CD14-positive monocyte (primary cell): ENCODE results near the gene BASP1. TPM values are rescaled to one million over a fixed set of nuclear protein-coding genes. Genes with fewer than 3 reads are reported as not detected.

Source experiments
- DNase-seq, 3 donors: peaks; one replicate each; pipeline ENCODE4 v3.0.0-alpha.2; 2011 to 2022
- H2AFZ ChIP-seq: 2 replicates; pipeline ENCODE4 v1.6.0; 2012; ENCODE audit warnings: mild to moderate bottlenecking, low read depth, low read length, inconsistent platforms; ENCODE audit not compliant: insufficient read depth, poor library complexity, severe bottlenecking
- H3K27ac ChIP-seq, 2 donors: 1 replicate in 1 of 2; 2 replicates in 1 of 2; pipeline ENCODE4 v1.5.1; 2012 to 2013; ENCODE audit warnings: low read length in 2 of 2, control low read depth in 1 of 2, inconsistent platforms in 1 of 2, low read depth in 1 of 2, mild to moderate bottlenecking in 1 of 2
- H3K27me3 ChIP-seq, 2 donors: one replicate each; pipeline versions ENCODE4 v1.6.0 to v1.6.1; 2011 to 2013; ENCODE audit warnings: low read length in 2 of 2; ENCODE audit not compliant: control insufficient read depth in 2 of 2, insufficient read depth in 2 of 2
- H3K36me3 ChIP-seq, 2 donors: replicated peaks in 1 of 2; 1 replicate in 1 of 2; 2 replicates in 1 of 2; pipeline versions ENCODE4 v1.5.1 to v1.6.1; 2012 to 2013; ENCODE audit warnings: low read length in 2 of 2, control low read depth in 1 of 2, inconsistent platforms in 1 of 2, mild to moderate bottlenecking in 1 of 2; ENCODE audit not compliant: insufficient read depth in 2 of 2, control insufficient read depth in 1 of 2
- H3K4me1 ChIP-seq, 2 donors: 1 replicate in 1 of 2; 2 replicates in 1 of 2; pipeline versions ENCODE4 v1.5.1 to v1.6.1; 2012 to 2013; ENCODE audit warnings: low read length in 2 of 2, control low read depth in 1 of 2, inconsistent platforms in 1 of 2, mild to moderate bottlenecking in 1 of 2, moderate library complexity in 1 of 2; ENCODE audit not compliant: insufficient read depth in 2 of 2, control insufficient read depth in 1 of 2
- H3K4me2 ChIP-seq: replicated peaks from 2 replicates; pipeline ENCODE3; 2012; ENCODE audit warnings: low read length, moderate library complexity, mild to moderate bottlenecking; ENCODE audit not compliant: poor library complexity, severe bottlenecking; ENCODE audit errors: extremely low read depth
- H3K4me3 ChIP-seq, 3 experiments: fragments of 200-600 bp in 1 of 3; sonication (generic) in 1 of 3; replicated peaks in 1 of 3; 1 replicate in 2 of 3; 2 replicates in 1 of 3; pipeline ENCODE4 v1.5.1; 2011 to 2013; ENCODE audit warnings: low read length in 3 of 3, mild to moderate bottlenecking in 3 of 3, control low read depth in 2 of 3, low read depth in 2 of 3, inconsistent platforms in 1 of 3, moderate library complexity in 1 of 3
- H3K79me2 ChIP-seq: 2 replicates; pipeline ENCODE4 v1.6.0; 2012; ENCODE audit warnings: mild to moderate bottlenecking, control low read depth, inconsistent platforms, low read length, moderate library complexity; ENCODE audit not compliant: insufficient read depth
- H3K9ac ChIP-seq: 2 replicates; pipeline ENCODE4 v1.6.0; 2017; ENCODE audit warnings: low read length, mild to moderate bottlenecking; ENCODE audit not compliant: insufficient read depth, poor library complexity, severe bottlenecking
- H3K9me3 ChIP-seq, 2 donors: replicated peaks in 1 of 2; 1 replicate in 1 of 2; 2 replicates in 1 of 2; pipeline versions ENCODE4 v1.5.1 to v1.6.1; 2012 to 2013; ENCODE audit warnings: low read length in 2 of 2, control low read depth in 1 of 2; ENCODE audit not compliant: control insufficient read depth in 1 of 2, insufficient read depth in 1 of 2
- H4K20me1 ChIP-seq: 2 replicates; pipeline ENCODE4 v1.6.0; 2012; ENCODE audit warnings: mild to moderate bottlenecking, low read length, control low read depth, moderate library complexity; ENCODE audit not compliant: insufficient read depth
- H3K27ac Mint-ChIP-seq, 7 donors: one replicate each; pipeline ENCODE4 v1.8.0; 2020; ENCODE audit warnings: mild to moderate bottlenecking in 7 of 7, mixed read lengths in 7 of 7, moderate library complexity in 6 of 7, inconsistent platforms in 2 of 7
- H3K27me3 Mint-ChIP-seq, 3 donors: one replicate each; pipeline ENCODE4 v1.8.0; 2021 to 2022; ENCODE audit warnings: low read depth in 3 of 3, mild to moderate bottlenecking in 3 of 3, mixed read lengths in 3 of 3, moderate library complexity in 3 of 3, inconsistent platforms in 1 of 3
- H3K36me3 Mint-ChIP-seq, 2 donors: one replicate each; pipeline ENCODE4 v1.8.0; 2020; ENCODE audit warnings: mixed read lengths in 2 of 2, inconsistent platforms in 1 of 2, mild to moderate bottlenecking in 1 of 2
- H3K4me1 Mint-ChIP-seq: one replicate; pipeline ENCODE4 v1.8.0; 2020; ENCODE audit warnings: mild to moderate bottlenecking, mixed read lengths
- H3K4me3 Mint-ChIP-seq, 2 donors: one replicate each; pipeline ENCODE4 v1.8.0; 2020; ENCODE audit warnings: mild to moderate bottlenecking in 2 of 2, mixed read lengths in 2 of 2, moderate library complexity in 1 of 2
- H3K9me3 Mint-ChIP-seq, 7 donors: one replicate each; pipeline ENCODE4 v1.8.0; 2020 to 2022; ENCODE audit warnings: mixed read lengths in 7 of 7, mild to moderate bottlenecking in 6 of 7, moderate library complexity in 6 of 7, inconsistent platforms in 2 of 7
- WGBS: methylation state at CpG from one replicate; pipeline ENCODE4 v1.1.5; 2013; ENCODE audit warnings: missing lambda C conversion rate; ENCODE audit not compliant: insufficient coverage; 5-methylcytosine and 5-hydroxymethylcytosine counted together
- intact Hi-C, 2 donors: fragments of 100-400 bp; cut with micrococcal nuclease; formaldehyde crosslinking; loops; one replicate each; pipeline versions ENCODE4 v1.15.0 to v1.15.1; 2023
- polyA plus RNA-seq, 3 donors: library from polyadenylated mRNA; depleted of rRNA in 1 of 3; unstranded in 2 of 3; stranded (reverse) in 1 of 3; fragments of 300-500 nt in 2 of 3; fragments of >200 nt in 1 of 3; fragmentation: Illumina TruSeq in 2 of 3; gene quantifications; 1 replicate in 2 of 3; 2 replicates in 1 of 3; pipeline ENCODE4 v1.2.3, GENCODE V29; 2012 to 2021
- small RNA-seq: library from RNA; depleted of rRNA; stranded (forward); fragments of <200 nt; gene quantifications from one replicate; pipeline ENCODE3, GENCODE V24; 2012; ENCODE audit warnings: low read depth; ENCODE audit not compliant: insufficient read length
- TF ChIP-seq, protein P1 (sequence below): fragments of 200-600 bp; IDR thresholded peaks from one replicate; pipeline ENCODE4 v1.8.0; 2022; ENCODE audit warnings: antibody characterized with exemption, mild to moderate bottlenecking

The BASP1 gene
- polyA plus RNA-seq, 3 donors = 23.7 to 61.6 (median 36.6) TPM

DNA sequence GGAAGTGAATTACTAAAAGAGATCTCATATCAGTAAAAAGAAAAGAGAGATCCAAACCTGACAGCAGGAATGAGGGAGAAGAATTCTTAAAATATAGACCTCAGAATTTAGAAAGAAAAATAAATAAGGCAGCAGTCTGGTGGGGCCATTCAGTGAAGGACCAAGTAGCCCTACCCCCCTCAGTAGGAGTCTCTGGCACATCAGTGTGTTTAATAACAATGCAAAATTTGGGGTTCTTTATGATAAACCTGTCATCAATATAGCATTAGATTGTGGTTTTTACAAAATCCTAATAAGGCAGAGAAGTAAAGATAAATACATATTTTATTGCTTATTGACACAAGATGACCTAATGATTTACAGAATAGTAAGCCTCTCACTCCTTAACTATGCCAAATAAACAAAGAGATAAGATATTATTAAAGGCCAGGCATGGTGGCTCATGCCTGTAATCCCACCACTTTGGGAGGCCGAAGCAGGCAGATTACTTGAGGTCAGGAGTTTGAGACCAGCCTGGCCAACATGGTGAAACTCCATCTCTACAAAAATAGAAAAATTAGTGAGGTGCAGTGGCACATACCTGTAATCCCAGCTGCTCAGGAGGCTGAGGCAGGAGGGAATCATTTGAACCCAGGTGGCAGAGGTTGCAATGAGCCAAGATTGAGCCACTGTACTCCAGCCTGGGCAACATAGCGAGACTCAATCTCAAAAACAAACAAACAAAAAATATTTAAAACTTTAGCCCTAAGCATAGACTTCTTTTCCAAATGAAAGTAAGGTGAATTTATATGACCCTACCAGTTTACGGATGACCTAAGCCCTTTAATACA lies 108.6 kb downstream of the BASP1 start:
- WGBS = 100% methylated on average over 1 of the region's 3 CpGs
- Mint-ChIP-seq H3K27ac (no peak overlapping the region), H3K9me3 (peaks cover 2 to 22% (median 5%) of the 10 kb centered on the region in 7 donors)

More for the DNA sequence above, 108.6 kb downstream of the BASP1 start:
- DNase-seq = no peak
- Histone ChIP-seq H3K4me3 (no peak overlapping the region), H3K9me3 (peaks cover 0 to 4% of the 10 kb centered on the region in 2 donors), H3K9ac (no peak overlapping the region), H3K27ac (no peak overlapping the region), H4K20me1 (no peaks in the 10 kb centered on the region), H3K4me1 (no peaks in the 10 kb centered on the region), H3K79me2 (no peaks in the 10 kb centered on the region), H2AFZ (no peak overlapping the region), H3K4me2 (no peak overlapping the region), H3K36me3 (no peaks in the 10 kb centered on the region), H3K27me3 (no peaks in the 10 kb centered on the region)
- Mint-ChIP-seq H3K36me3 (no peaks in the 10 kb centered on the region), H3K4me1 (no peaks in the 10 kb centered on the region), H3K27me3 (no peaks in the 10 kb centered on the region), H3K4me3 (no peak overlapping the region)
- TF ChIP-seq, protein P1, sequence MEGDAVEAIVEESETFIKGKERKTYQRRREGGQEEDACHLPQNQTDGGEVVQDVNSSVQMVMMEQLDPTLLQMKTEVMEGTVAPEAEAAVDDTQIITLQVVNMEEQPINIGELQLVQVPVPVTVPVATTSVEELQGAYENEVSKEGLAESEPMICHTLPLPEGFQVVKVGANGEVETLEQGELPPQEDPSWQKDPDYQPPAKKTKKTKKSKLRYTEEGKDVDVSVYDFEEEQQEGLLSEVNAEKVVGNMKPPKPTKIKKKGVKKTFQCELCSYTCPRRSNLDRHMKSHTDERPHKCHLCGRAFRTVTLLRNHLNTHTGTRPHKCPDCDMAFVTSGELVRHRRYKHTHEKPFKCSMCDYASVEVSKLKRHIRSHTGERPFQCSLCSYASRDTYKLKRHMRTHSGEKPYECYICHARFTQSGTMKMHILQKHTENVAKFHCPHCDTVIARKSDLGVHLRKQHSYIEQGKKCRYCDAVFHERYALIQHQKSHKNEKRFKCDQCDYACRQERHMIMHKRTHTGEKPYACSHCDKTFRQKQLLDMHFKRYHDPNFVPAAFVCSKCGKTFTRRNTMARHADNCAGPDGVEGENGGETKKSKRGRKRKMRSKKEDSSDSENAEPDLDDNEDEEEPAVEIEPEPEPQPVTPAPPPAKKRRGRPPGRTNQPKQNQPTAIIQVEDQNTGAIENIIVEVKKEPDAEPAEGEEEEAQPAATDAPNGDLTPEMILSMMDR = no peak
- intact Hi-C loops = no loop called here

Small RNA genes lying within 50 kb of the gene (small RNA-seq; reads per million reads assigned to genes)
- gene RNU6-1003P = not detected
